ENCODE results near the gene CEP85L.

CEP85L gene

GRCh38 chr6:118565311-118565960, 86.0 kb downstream of the CEP85L start:
- no peak for DNase-seq (ENCODE audit: low read depth)
- TF ChIP-seq CTCF (conservative IDR thresholded peaks at IDR 0.05; ENCODE audit: control insufficient read depth, insufficient read depth, low read depth, low read length) = peak; percentile 23
- H3K4me3 ChIP-seq (ENCODE audit: control insufficient read depth, low read depth, low read length) = no peak overlapping the region

DNA sequence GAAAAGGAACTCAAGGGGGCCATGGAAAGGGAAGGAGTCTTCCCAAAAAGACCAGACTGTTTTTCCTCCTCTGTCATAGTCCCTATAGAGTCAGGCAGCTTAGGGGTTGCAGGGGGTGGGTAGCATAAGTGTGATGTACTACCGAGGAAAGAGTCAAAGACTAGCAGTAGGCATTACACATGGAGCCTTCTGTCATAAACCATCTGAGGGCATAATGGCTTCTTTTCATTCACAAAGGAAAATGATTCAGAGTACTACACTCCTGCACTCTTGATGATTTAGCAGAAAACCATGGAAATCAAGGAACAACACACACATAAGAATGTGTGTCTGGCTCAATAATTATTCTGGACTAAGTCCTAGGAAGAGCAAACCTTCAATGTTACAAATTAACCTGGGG, 88.4 kb downstream of the CEP85L start:
- H3K4me3 ChIP-seq (ENCODE audit: control insufficient read depth, low read depth, low read length) = no peak overlapping the region
- no peak for TF ChIP-seq CTCF (conservative IDR thresholded peaks at IDR 0.05; ENCODE audit: control insufficient read depth, insufficient read depth, low read depth, low read length)
- peak; percentile 42 for DNase-seq (ENCODE audit: low read depth)

- TF ChIP-seq CTCF (conservative IDR thresholded peaks at IDR 0.05; ENCODE audit: control insufficient read depth, insufficient read depth, low read depth, low read length) = no peak
- DNase-seq (ENCODE audit: low read depth) = no peak
- H3K4me3 ChIP-seq (ENCODE audit: control insufficient read depth, low read depth, low read length) = no peak overlapping the region
Observed at GRCh38 chr6:118562248-118562647, 89.1 kb downstream of the CEP85L start.

DNA sequence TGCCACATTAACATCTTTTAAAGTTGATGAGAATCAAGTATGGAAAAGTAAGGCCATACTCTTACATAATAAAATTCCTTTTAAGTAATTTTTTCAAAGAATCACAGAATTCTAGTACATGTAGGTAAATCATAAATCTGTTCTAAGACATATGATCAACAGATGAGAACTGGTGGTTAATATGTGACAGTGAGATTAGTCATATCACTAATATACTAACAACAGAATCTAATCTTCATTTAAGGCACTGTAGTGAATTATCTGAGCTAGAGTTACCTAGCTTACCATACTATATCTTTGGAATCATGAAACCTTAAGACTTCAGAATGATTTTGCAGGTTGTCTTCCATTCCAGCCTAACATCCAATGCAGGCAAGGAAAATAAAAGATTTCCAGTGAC, 91.7 kb downstream of the CEP85L start:
- H3K4me3 ChIP-seq (ENCODE audit: control insufficient read depth, low read depth, low read length) = no peak overlapping the region

GRCh38 chr6:118558464-118559217, 92.8 kb downstream of the CEP85L start:
- no peak for TF ChIP-seq CTCF (conservative IDR thresholded peaks at IDR 0.05; ENCODE audit: control insufficient read depth, insufficient read depth, low read depth, low read length)
- no peak overlapping the region for H3K4me3 ChIP-seq (ENCODE audit: control insufficient read depth, low read depth, low read length)
- peak; percentile 35 for DNase-seq (ENCODE audit: low read depth)

More for the DNA sequence above, 91.7 kb downstream of the CEP85L start:
- TF ChIP-seq CTCF (conservative IDR thresholded peaks at IDR 0.05; ENCODE audit: control insufficient read depth, insufficient read depth, low read depth, low read length) = no peak
- peak; percentile 36 for DNase-seq (ENCODE audit: low read depth)

DNA sequence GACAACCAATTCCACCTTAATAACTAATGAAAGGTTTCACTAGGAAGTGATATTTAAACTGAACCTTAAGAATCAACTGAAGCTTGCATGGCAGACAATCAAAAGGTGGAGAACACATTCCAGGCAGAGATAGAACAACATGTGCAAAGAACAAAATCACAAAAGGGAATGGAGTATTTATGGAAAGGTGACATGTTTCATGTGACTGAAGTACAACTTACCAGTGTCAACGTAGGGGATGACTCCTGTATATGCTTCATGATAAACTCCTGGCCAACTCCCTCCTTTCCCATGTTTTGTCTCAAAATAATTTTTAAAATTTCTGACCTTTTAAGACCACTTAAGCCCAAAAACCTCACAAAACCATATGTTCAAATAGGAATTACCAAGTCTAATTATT, 96.7 kb downstream of the CEP85L start:
- H3K4me3 ChIP-seq (ENCODE audit: control insufficient read depth, low read depth, low read length) = no peak overlapping the region
- DNase-seq (ENCODE audit: low read depth) = no peak
- no peak for TF ChIP-seq CTCF (conservative IDR thresholded peaks at IDR 0.05; ENCODE audit: control insufficient read depth, insufficient read depth, low read depth, low read length)
